Measurements from ENCODE around the gene TIMP4. TPM values are rescaled to one million over a fixed set of nuclear protein-coding genes. Genes with fewer than 3 reads are reported as not detected.

The TIMP4 gene
- polyA plus RNA-seq, 3 donors: 0.04 TPM; not detected in 2

- peaks cover 11 to 14% of the 10 kb centered on the region in 2 donors for H3K4me1 ChIP-seq (ENCODE audit: control insufficient read depth in 1 of 2, insufficient read depth in 2 of 2, low read length in 2 of 2)
- H3K27ac Mint-ChIP-seq: no peak overlapping the region
- no peak overlapping the region for H3K27ac ChIP-seq (ENCODE audit: low read depth in 1 of 2, low read length in 2 of 2)
- H3K4me3 ChIP-seq (replicated peaks in 1 of 3; ENCODE audit: low read depth in 2 of 3, low read length in 3 of 3): no peak overlapping the region
- peaks cover 0 to 5% of the 10 kb centered on the region in 2 donors for H3K27me3 ChIP-seq (ENCODE audit: control insufficient read depth in 2 of 2, insufficient read depth in 2 of 2, low read length in 2 of 2)
- H3K27me3 Mint-ChIP-seq (ENCODE audit: low read depth in 3 of 3): peaks cover 10 to 26% (median 14%) of the 10 kb centered on the region in 3 donors
- H3K4me3 Mint-ChIP-seq: no peak overlapping the region
- H3K36me3 Mint-ChIP-seq: no peaks in the 10 kb centered on the region
- H3K9me3 ChIP-seq (replicated peaks in 1 of 2; ENCODE audit: control insufficient read depth in 1 of 2, insufficient read depth in 1 of 2, low read length in 2 of 2): no peaks in the 10 kb centered on the region
- H3K4me1 Mint-ChIP-seq: peaks cover 13% of the 10 kb centered on the region
- no peaks in the 10 kb centered on the region for H3K36me3 ChIP-seq (replicated peaks in 1 of 2; ENCODE audit: control insufficient read depth in 1 of 2, insufficient read depth in 2 of 2, low read length in 2 of 2)
- H3K4me2 ChIP-seq (replicated peaks; ENCODE audit: extremely low read depth, low read length, poor library complexity, severe bottlenecking): no peak overlapping the region
- no peak overlapping the region for H3K9ac ChIP-seq (ENCODE audit: insufficient read depth, low read length, poor library complexity, severe bottlenecking)
- no peaks in the 10 kb centered on the region for H4K20me1 ChIP-seq (ENCODE audit: insufficient read depth, low read length)
- TF ChIP-seq CTCF (IDR thresholded peaks at IDR 0.05): no peak
- intact Hi-C loops (cut with micrococcal nuclease): no loop called here
- DNase-seq: no peak
- H3K9me3 Mint-ChIP-seq: no peaks in the 10 kb centered on the region
- no peak overlapping the region for H2AFZ ChIP-seq (ENCODE audit: insufficient read depth, low read depth, low read length, poor library complexity, severe bottlenecking)
- no peaks in the 10 kb centered on the region for H3K79me2 ChIP-seq (ENCODE audit: insufficient read depth, low read length)
- WGBS (ENCODE audit: insufficient coverage): no CpG with 5 or more reads among the region's 1 CpG
Measured at GRCh38 chr3:12154151-12154550, 4.6 kb downstream of the TIMP4 start.

- Histone ChIP-seq H3K27ac (ENCODE audit: low read depth in 1 of 2, low read length in 2 of 2) (no peak overlapping the region), H3K4me3 (replicated peaks in 1 of 3; ENCODE audit: low read depth in 2 of 3, low read length in 3 of 3) (no peak overlapping the region), H3K36me3 (replicated peaks in 1 of 2; ENCODE audit: control insufficient read depth in 1 of 2, insufficient read depth in 2 of 2, low read length in 2 of 2) (no peaks in the 10 kb centered on the region), H3K9ac (ENCODE audit: insufficient read depth, low read length, poor library complexity, severe bottlenecking) (no peak overlapping the region), H3K4me2 (replicated peaks; ENCODE audit: extremely low read depth, low read length, poor library complexity, severe bottlenecking) (no peak overlapping the region), H3K9me3 (replicated peaks in 1 of 2; ENCODE audit: control insufficient read depth in 1 of 2, insufficient read depth in 1 of 2, low read length in 2 of 2) (no peaks in the 10 kb centered on the region), H3K27me3 (ENCODE audit: control insufficient read depth in 2 of 2, insufficient read depth in 2 of 2, low read length in 2 of 2) (no peaks in the 10 kb centered on the region), H4K20me1 (ENCODE audit: insufficient read depth, low read length) (no peaks in the 10 kb centered on the region), H3K79me2 (ENCODE audit: insufficient read depth, low read length) (no peaks in the 10 kb centered on the region), H3K4me1 (ENCODE audit: control insufficient read depth in 1 of 2, insufficient read depth in 2 of 2, low read length in 2 of 2) (no peaks in the 10 kb centered on the region), H2AFZ (ENCODE audit: insufficient read depth, low read depth, low read length, poor library complexity, severe bottlenecking) (no peak overlapping the region)
- H3K36me3 Mint-ChIP-seq: no peaks in the 10 kb centered on the region
- no peak for TF ChIP-seq CTCF (IDR thresholded peaks at IDR 0.05)
- no peak overlapping the region for H3K27ac Mint-ChIP-seq
- H3K27me3 Mint-ChIP-seq (ENCODE audit: low read depth in 3 of 3): peaks cover 2 to 11% (median 4%) of the 10 kb centered on the region in 3 donors
- no peak for DNase-seq
- H3K4me3 Mint-ChIP-seq: no peak overlapping the region
- intact Hi-C loops (cut with micrococcal nuclease): no loop called here
- peaks cover 4% of the 10 kb centered on the region for H3K4me1 Mint-ChIP-seq
- H3K9me3 Mint-ChIP-seq: no peaks in the 10 kb centered on the region
- 80% methylated on average over 1 of the region's 2 CpGs for WGBS (ENCODE audit: insufficient coverage)
Measured at GRCh38 chr3:12150112-12150511, 8.6 kb downstream of the TIMP4 start.
